Measurements from ENCODE around the gene TMEM259. TPM values are rescaled to one million over a fixed set of nuclear protein-coding genes. Genes with fewer than 3 reads are reported as not detected.

The TMEM259 gene
- total RNA-seq, 1 donor from 2014 or later, result 146 TPM

DNA sequence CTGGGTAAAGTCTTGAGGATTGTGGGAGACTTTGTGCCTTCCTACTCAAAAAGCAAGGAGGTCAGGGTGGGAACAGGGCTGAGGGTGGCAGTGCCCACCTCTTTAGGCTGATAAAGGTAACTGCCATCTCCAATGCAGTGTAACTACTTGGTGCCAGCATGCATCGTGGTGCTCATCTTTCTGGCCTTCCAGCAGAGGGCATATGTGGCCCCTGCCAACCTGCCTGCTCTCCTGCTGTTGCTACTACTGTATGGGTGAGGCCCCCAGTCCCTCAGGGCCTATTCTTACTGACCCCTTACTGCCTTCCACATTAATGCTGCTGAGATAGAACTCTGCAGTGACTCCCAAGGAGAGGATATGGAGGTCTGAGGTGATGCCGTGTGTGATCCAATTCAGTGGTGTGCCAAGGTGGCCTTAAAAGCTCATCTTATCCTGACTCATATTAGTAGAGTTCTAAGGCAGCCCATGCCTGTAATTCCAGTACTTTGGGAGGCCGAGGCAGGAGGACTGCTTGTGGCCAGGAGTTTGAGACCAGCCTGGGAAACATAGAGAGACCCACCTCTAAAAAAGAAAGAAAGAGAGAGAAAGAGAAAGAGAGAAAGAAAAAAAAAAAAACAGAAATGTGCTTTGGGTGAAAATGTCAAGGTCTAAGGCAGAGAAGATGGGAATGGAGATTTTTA lies 36.4 kb upstream of the TMEM259 start:
- DNase-seq (ENCODE audit: low spot score), result no peak
- ATAC-seq, result no peak
- intact Hi-C loops (cut with DNase I), result no loop called here

DNA sequence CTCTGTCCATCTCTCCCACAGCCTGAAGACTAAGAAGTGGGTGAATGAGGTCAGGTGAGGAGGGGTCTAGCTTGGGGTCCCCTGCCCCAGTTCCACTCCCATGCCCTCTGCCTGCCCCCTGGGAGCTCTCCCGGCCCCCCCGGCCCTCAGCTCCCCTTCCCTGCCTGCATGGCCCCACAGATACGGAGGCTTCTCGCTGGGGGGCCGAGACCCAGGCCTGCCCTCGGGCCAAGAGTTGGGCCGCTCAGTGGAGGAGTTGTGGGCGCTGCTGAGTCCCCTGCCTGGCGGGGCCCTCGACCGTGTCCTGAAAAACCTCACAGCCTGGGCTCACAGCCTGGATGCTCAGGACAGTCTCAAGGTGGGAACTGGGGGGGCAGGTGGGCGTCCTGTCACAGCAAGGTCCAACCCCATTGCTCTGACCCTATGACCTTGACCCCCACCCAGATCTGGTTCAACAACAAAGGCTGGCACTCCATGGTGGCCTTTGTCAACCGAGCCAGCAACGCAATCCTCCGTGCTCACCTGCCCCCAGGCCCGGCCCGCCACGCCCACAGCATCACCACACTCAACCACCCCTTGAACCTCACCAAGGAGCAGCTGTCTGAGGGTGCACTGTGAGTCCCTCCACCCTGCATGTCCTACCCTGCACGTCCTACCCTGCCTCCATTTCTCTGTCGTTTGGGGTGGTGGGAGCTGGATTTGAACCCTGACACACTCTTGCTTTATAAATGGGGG lies 35.1 kb upstream of the TMEM259 start:
- intact Hi-C loops (cut with DNase I), result no loop called here
- no peak for DNase-seq (ENCODE audit: low spot score)
- ATAC-seq, result no peak

DNA sequence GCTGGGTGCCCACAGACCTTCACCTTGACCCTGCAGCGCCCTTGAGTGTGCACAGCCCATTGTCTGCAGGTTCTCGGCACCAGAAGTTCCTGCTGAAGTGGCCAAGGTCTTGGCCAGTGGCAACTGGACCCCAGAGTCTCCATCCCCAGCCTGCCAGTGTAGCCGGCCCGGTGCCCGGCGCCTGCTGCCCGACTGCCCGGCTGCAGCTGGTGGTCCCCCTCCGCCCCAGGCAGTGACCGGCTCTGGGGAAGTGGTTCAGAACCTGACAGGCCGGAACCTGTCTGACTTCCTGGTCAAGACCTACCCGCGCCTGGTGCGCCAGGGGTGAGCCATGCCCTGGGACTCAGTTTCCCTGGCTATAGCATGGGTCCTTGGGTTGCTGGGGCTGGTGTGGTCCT lies 34.1 kb upstream of the TMEM259 start:
- intact Hi-C loops (cut with DNase I), result no loop called here
- no peak for DNase-seq (ENCODE audit: low spot score)
- no peak for ATAC-seq

DNA sequence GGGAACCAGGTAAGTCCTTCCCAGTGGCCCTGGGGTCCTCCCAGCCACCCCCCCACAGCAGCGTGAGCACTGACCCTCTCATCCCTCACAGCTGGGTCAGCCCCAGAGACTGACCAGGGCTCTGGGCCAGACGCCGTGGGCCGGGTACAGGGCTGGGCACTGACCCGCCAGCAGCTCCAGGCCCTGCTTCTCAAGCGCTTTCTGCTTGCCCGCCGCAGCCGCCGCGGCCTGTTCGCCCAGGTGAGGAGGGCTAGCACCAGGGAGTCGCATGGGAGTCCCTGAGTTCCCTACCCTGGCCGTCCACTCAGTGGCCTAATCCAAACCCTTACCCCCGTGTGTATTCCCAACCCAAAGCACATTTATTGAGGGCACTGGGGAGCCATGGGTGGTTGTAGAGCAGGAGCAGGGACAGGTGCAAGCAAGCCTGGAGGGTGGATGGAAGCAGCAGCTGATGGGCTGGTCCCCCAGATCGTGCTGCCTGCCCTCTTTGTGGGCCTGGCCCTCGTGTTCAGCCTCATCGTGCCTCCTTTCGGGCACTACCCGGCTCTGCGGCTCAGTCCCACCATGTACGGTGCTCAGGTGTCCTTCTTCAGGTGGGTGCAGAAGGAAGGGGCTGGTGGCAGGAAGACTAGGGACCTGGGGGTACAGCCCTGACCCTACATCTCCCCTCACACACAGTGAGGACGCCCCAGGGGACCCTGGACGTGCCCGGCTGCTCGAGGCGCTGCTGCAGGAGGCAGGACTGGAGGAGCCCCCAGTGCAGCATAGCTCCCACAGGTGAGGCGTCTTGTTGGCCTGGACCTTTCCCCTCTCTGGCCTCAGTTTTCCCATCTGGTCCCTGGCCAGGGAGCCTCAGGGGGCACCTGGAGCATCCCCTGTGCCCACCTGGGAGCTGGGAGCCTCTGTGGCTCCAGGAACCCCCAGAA lies 33.4 kb upstream of the TMEM259 start:
- peak; percentile 19 for ATAC-seq
- no peak for DNase-seq (ENCODE audit: low spot score)
- intact Hi-C loops (cut with DNase I), result no loop called here

DNA sequence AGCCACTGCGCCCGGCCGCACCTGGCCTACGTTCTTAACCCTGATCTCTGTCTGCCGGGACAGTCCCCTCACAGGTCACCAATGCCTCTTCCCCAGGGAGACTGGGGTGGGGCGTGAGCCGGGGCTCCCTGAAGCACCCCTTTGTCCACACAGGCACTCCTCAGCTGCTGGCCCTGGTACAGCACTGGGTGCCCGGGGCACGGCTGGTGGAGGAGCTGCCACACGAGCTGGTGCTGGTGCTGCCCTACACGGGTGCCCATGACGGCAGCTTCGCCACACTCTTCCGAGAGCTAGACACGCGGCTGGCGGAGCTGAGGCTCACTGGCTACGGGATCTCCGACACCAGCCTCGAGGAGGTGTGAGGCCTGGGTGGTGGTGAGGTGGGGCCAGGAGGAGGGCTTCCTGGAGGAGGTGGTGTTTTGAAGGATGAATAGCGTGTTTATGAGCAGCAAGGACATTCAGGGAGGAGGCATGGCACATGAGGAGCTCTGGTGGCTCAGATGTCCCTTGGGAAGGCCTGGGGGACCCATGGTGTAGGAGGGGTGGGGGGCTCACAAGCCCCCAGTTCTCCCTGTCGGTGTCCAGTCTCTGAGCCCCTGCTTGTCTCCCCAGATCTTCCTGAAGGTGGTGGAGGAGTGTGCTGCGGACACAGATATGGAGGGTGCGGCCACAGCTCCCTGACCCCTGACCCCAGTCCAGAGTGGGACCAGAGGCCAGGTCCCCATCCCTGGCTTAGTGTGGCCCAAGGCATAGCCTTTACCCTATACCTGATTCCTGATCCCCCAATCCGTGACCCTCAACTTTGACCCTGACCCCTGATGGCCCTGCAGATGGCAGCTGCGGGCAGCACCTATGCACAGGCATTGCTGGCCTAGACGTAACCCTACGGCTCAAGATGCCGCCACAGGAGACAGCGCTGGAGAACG lies 32.5 kb upstream of the TMEM259 start:
- intact Hi-C loops (cut with DNase I), result no loop called here
- DNase-seq (ENCODE audit: low spot score), result no peak
- no peak for ATAC-seq

DNA sequence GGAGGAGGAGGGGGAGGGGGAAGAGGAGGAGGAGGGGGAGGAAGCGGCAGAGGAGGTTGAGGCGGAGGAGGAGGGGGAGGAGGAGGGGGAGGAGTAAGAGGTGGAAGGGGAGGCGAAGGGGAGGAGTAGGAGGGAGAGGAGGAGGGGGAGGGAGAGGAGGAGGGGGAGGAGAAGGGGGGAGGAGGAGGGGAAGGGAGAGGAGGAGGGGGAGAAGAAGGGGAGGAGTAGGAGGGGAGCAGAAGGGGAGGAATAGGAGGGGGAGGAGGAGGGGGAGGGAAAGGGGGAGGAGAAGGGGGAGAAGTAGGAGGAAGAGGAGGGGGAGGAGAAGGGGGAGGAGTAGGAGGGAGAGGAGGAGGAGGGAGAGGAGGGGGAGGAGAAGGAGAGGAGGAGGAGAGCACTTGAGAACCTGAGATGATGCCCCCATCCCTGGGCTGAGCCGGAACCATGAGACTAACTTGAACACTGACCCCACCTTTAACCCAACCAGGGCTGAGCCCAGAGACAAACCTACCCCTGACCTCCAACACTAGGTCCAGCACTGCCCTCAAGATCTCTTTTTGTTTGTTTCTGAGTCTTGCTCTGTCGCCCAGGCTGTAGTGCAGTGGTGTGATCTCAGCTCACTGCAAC lies 31.5 kb upstream of the TMEM259 start:
- intact Hi-C loops (cut with DNase I), result no loop called here

DNA sequence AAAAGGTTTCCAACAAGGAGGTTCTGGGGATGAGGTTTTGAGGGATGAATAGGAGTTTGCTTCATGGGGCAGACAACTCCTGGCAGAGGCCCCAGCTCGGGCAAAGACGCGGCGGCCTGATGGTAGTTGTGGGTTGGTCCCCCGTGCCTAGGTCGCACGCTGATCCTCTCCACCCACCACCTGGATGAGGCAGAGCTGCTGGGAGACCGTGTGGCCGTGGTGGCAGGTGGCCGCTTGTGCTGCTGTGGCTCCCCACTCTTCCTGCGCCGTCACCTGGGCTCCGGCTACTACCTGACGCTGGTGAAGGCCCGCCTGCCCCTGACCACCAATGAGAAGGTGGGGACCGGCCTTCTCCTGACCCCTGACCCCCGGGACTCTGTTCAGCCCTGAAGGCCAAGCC lies 30.9 kb upstream of the TMEM259 start:
- ATAC-seq (no peak), DNase-seq (ENCODE audit: low spot score) (no peak)
- intact Hi-C loops (cut with DNase I), result no loop called here

More for the DNA sequence above, 31.5 kb upstream of the TMEM259 start:
- no peak for ATAC-seq
- no peak for DNase-seq (ENCODE audit: low spot score)

DNA sequence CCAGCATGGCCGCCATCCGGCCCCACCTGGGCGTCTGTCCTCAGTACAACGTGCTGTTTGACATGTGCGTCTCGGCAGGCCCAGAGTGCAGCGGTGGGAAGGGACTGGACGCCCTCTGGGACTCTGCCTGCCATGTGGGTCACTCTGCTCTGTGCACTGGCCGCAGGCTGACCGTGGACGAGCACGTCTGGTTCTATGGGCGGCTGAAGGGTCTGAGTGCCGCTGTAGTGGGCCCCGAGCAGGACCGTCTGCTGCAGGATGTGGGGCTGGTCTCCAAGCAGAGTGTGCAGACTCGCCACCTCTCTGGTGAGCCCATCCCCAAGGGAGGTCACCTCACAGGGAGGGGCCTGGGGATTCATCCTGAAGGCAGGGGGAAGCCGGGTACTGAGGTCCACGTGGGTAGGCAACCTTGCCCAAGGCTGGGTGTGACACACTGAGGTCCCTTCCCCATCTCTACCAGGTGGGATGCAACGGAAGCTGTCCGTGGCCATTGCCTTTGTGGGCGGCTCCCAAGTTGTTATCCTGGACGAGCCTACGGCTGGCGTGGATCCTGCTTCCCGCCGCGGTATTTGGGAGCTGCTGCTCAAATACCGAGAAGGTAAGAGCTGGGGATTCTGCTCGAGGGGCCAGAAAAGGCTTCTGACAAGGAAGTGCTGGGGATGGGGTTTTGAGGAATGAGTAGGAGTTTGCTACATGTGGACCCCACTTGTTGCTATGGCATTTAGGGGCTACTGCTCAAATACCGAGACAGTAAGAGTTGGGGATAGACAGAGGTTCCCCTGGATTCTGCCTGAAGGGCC lies 30.3 kb upstream of the TMEM259 start:
- no peak for ATAC-seq
- no peak for DNase-seq (ENCODE audit: low spot score)
- intact Hi-C loops (cut with DNase I), result no loop called here

DNA sequence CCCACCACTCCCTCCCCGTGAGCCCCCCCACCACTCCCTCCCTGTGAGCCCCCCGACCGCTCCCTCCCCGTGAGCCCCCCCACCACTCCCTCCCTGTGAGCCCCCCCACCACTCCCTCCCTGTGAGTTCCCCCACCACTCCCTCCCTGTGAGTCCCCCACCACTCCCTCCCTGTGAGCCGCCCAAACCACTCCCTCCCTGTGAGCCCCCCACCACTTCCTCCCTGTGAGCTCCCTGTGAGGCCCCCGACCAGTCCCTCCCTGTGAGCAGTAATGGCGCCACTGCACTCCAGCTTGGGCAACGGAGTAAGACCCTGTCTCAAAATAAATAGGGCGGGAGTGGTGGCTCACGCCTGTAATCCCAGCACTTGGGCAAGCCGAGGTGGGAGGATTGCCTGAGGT lies 28.9 kb upstream of the TMEM259 start:
- no peak for DNase-seq (ENCODE audit: low spot score)
- intact Hi-C loops (cut with DNase I), result no loop called here
- ATAC-seq, result no peak

DNA sequence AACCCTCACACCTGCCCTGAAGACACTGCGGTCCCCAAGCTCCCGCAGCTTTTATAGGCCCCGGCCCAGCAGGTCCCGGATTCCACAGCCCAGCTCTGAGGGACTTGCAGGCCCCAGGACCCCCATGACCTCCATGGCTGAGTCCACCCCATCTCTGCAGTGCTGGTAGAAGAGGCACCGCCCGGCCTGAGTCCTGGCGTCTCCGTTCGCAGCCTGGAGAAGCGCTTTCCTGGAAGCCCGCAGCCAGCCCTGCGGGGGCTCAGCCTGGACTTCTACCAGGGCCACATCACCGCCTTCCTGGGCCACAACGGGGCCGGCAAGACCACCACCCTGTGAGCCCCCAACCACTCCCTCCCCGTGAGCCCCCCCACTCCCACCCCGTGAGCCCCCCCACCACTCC lies 28.2 kb upstream of the TMEM259 start:
- ATAC-seq (no peak), DNase-seq (ENCODE audit: low spot score) (no peak)
- intact Hi-C loops (cut with DNase I), result no loop called here

DNA sequence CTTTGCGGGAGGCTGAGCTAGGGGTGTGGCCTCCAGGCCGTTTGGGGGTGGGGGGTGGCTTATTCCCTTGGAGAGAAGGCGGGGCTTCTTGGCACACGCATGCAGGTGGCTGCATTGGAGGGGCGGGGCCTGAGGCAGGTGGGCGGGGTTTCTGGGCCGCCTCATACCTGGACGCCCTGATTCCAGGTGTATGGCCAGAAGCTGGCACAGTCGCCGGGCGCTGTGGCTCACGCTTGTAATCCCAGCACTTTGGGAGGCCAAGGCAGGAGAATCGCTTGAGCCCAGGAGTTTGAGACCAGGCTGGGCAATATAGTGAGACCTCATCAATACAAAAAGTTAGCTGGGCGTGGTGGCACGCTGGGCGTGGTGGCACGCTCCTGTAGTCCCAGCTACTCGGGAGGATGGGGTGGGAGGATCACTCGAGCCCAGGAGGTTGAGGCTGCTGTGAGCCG lies 26.8 kb upstream of the TMEM259 start:
- DNase-seq (ENCODE audit: low spot score) (no peak), ATAC-seq (no peak)
- intact Hi-C loops (cut with DNase I), result no loop called here

DNA sequence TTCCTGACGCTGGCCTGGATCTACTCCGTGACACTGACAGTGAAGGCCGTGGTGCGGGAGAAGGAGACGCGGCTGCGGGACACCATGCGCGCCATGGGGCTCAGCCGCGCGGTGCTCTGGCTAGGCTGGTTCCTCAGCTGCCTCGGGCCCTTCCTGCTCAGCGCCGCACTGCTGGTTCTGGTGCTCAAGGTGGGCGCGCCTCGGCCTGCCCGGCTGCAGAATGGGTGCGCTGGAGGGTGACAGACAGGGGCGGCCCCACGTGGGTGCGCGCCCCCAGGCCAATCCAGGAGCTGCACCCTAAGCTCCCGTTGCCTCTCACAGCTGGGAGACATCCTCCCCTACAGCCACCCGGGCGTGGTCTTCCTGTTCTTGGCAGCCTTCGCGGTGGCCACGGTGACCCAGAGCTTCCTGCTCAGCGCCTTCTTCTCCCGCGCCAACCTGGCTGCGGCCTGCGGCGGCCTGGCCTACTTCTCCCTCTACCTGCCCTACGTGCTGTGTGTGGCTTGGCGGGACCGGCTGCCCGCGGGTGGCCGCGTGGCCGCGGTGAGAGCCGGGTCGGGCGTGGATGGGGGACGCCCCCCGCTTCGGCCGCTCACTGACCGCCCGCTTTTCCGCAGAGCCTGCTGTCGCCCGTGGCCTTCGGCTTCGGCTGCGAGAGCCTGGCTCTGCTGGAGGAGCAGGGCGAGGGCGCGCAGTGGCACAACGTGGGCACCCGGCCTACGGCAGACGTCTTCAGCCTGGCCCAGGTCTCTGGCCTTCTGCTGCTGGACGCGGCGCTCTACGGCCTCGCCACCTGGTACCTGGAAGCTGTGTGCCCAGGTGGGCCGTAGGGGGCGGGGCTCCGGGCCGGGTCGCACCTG lies 26.1 kb upstream of the TMEM259 start:
- ATAC-seq, result no peak
- intact Hi-C loops (cut with DNase I), result no loop called here
- DNase-seq (ENCODE audit: low spot score), result no peak

DNA sequence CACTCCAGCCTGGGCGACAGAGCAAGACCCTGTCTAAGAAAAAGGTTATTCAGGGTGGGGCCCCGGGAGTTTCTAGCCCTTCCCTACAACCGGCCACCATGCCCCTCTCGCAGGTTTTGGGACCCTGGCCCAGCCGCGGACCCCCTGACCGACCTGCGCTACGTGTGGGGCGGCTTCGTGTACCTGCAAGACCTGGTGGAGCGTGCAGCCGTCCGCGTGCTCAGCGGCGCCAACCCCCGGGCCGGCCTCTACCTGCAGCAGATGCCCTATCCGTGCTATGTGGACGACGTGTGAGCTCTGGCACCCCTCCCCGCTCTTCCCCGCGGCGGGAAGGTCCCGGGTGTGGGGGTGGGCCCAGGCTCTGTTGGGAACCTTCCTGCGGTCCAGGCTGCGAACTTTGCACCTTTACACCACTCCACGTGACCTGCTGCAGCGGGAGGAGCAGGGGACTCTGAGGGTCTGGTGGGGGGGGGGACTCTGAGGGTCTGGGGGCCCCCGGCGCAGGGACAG lies 25.2 kb upstream of the TMEM259 start:
- ATAC-seq (no peak), DNase-seq (ENCODE audit: low spot score) (no peak)
- intact Hi-C loops (cut with DNase I), result no loop called here

DNA sequence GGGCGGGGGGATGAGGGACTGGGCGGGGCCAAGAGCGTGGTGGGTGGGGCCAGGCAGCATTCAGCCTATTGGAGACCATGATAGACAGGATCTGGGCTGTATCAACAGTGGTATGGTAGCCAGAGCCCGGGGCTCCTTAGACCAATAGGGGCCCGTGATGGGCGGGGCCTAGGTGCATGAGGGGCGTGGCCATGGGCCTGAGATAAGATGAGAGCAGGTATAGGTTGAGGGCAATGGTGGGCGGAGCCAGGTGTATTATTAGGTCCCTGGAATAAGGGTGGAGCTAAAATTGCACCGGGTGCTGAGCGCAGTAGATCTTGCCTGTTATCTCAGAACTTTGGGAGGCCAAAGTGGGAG lies 24.3 kb upstream of the TMEM259 start:
- ATAC-seq, result no peak
- no peak for DNase-seq (ENCODE audit: low spot score)
- intact Hi-C loops (cut with DNase I), result no loop called here

DNA sequence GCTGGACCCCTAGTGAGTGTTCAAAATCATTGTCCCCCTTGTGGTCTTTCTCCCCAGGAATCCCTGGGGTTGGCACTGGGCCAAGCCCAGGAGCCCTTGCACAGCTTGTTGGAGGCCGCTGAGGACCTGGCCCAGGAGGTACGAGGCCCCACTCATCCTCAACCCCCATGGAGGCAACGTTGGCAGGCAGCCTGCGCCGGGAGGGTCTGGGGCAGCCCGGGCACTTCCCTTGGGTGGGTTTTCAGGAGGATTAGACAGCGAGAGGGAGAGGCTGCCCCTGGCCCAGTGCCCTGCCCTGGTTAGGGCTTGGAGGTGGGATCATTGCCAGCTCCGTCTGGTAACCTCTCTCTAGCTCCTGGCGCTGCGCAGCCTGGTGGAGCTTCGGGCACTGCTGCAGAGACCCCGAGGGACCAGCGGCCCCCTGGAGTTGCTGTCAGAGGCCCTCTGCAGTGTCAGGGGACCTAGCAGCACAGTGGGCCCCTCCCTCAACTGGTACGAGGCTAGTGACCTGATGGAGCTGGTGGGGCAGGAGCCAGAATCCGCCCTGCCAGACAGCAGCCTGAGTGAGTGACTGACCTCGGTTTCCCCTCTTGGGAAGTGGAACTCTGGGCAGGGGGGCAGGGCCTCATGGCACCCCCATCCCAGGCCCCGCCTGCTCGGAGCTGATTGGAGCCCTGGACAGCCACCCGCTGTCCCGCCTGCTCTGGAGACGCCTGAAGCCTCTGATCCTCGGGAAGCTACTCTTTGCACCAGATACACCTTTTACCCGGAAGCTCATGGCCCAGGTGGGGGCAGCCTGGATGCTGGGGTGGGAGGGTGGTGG lies 22.0 kb upstream of the TMEM259 start:
- intact Hi-C loops (cut with DNase I), result no loop called here
- ATAC-seq (peak; percentile 5), DNase-seq (ENCODE audit: low spot score) (no peak)
